Stimulated activated CD4-positive, alpha-beta T cell treated with anti-CD3 and anti-CD28 coated beads, Interleukin-15, amount 100 ng/mL, for 48 hours (primary cell): ENCODE results near the gene SLC23A2.
"Not testable (repeated sequence)": the region's sequence is repeated elsewhere in the genome, so short reads cannot be mapped to it uniquely, and the experiment has no call there.

Experiments
- DNase-seq, 2 donors: peaks; one replicate each; pipeline ENCODE4 v3.0.0-alpha.2; 2020; ENCODE audit warnings: low read depth in 2 of 2

SLC23A2 gene

DNA sequence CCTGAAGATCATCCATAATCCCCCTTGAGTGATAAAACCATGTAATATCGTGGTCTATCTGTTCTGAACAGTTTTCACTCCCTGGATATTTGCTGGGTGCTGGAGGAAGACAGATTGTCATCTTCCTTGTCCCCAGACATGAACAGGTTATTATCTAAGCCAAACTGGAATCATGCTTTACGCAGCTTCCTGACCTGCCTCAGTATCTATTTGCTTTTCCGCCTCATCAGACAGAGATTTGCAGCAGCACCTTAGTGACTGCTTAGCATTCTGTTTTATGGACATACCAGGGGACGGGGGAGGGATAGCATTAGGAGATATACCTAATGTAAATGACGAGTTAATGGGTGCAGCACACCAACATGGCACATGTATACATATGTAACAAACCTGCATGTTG, 124.6 kb downstream of the SLC23A2 start:
- DNase-seq = no peak

- DNase-seq = no peak
Measured at GRCh38 chr20:4876301-4876700, 125.0 kb downstream of the SLC23A2 start.

- no peak for DNase-seq
Measured at GRCh38 chr20:4875578-4876067, 125.7 kb downstream of the SLC23A2 start.

GRCh38 chr20:4873396-4873795, 127.9 kb downstream of the SLC23A2 start:
- DNase-seq = no peak

- no peak for DNase-seq
Measured at GRCh38 chr20:4871486-4871885, 129.8 kb downstream of the SLC23A2 start.

DNA sequence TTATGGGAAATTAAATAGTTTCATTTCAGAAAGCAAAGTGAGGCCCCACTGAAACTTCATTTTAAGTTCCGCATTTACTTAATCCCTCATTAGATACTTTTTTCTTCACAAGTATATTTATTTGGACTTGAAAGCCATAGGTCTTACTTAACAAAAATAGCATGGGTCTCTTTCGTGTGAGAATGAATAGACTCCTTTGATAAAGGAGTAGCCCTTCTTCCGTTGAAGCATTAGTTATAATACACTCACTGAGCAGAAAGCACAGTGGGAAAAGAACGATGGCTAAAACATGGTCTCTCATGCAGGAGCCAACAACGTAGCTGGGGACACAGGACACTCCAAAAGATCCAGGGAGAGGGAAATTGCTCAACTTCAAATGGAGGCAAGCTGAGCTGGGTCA, 130.4 kb downstream of the SLC23A2 start:
- no peak for DNase-seq

- DNase-seq = no peak
Measured at GRCh38 chr20:4869290-4870193, 131.8 kb downstream of the SLC23A2 start.

DNA sequence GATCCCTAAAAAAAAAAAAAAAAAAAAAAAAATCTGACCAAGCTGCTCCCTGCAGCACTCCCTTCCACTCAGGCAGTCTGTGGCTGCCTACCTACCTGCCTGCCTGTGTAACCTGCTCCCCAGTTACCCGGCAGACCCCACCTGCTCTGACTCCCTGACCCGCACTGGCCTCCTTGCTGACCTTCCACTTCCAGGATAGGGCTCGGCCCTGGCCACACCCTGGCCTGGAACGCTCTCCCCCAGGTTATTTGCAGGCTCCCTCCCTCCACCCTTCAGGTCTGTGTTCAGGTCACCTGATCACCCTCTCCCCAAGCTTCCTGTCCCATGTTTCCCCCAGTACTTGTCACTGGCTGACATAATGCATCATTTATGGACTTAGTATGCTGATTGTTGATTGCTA, 134.3 kb downstream of the SLC23A2 start:
- DNase-seq = no peak

- DNase-seq = no peak
Measured at GRCh38 chr20:4866429-4866828, 134.9 kb downstream of the SLC23A2 start.

DNA sequence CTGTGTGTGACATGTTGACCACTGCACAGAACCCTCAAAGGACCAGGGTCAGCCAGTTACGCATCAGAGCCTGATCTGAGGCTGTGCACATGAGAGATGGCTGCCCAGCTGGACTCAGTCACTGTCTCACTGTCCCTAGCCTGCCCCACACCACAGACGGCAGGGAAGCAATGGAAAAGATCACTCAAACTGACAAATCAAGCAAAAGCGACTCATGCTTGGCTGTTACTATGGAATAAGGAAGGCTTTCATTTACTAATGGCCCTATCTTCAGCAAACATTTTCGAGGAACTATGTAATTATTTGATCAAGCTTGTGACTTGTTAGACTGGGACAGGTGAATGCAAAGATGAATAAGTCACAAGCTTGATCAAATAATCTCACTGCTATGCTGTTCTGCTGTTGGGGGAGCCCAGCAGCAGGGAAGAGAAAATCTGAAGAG, 137.0 kb downstream of the SLC23A2 start:
- no peak for DNase-seq

GRCh38 chr20:4862661-4863060, 138.6 kb downstream of the SLC23A2 start:
- DNase-seq = no peak

DNA sequence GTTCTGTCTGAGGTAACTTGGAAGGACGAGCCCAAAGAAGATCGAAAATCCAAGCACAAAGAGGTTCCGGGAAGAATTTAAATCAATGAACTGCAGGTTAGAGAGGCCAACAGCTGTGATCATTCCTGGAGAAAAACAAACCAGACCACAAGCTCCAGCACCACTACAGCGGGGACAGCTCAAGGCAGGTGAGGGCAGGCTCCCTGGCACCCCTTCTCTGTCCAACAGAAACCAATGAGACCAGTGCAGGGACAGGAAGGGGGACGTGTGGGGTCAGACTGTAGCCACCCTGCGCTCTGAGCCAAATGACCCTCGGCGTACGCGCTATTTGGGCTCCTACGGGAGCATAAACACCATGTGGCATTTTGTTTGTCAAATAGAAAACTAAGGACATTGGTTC, 139.3 kb downstream of the SLC23A2 start:
- no peak for DNase-seq

DNA sequence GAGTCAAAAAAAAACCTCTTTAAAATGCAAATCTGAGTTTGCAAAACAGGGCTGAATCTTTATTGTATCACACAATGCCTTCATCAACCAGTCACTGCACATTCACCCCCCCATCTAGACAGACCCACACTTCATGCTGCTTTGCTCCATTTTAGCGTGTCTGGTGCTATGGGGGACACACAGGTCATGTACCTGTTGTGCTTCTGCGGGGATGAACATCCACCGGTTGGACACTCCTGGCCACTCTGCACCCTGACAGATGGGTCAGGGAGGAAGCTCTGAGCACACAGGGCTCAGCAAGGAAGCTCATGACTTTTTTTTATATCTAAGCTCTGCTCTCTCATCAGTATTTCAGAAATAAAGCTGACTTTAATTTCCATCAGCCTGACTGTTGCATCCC, 143.3 kb downstream of the SLC23A2 start:
- DNase-seq = no peak

GRCh38 chr20:4856022-4856755, 145.1 kb downstream of the SLC23A2 start:
- no peak for DNase-seq

GRCh38 chr20:4855555-4855954, 145.8 kb downstream of the SLC23A2 start:
- DNase-seq = no peak

GRCh38 chr20:4855097-4855496, 146.2 kb downstream of the SLC23A2 start:
- DNase-seq = no peak

GRCh38 chr20:4854561-4854901, 146.8 kb downstream of the SLC23A2 start:
- no peak for DNase-seq

DNA sequence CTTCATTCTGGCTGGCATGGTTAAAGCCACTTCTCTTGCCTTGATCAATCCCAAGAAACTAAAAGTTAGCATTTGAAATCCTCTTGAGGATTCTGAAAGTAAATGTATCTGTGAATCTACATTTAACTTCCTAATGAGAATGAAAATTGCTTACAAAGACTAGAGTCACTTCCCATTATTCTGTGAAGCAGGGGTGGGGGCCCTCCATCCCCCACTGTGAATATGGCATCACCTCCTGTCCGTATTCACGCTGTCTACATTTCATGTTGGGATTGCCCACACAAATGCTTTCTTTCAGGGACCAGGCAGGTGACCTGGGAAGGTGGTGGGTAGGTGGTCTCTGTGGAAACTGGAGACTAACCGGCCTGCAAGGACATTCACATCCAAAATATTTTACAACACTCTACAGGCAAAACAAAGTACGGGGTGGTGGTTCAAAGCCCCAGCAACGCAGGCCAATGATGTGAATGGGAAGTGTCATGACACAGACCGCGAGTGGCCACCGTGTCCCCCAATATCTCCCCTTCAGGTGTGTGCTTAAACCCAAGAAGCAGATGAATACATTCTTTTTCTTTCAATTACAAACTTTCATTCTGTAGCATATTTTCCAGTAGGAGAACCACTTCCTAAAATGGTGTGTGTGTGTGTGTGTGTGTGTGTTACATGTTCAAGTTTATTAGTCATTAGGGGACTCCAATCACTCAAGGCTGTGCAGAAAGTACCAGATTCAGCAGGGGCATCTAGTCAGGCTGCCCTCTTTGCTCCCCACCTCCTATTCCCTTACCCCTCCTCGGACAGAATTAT, 147.4 kb downstream of the SLC23A2 start:
- DNase-seq = no peak

- no peak for DNase-seq
Measured at GRCh38 chr20:4853004-4853403, 148.3 kb downstream of the SLC23A2 start.

GRCh38 chr20:4850960-4851359, 150.3 kb downstream of the SLC23A2 start:
- no peak for DNase-seq

GRCh38 chr20:4848829-4849228, 152.5 kb downstream of the SLC23A2 start:
- DNase-seq = not testable (repeated sequence)

GRCh38 chr20:4848041-4848440, 153.3 kb downstream of the SLC23A2 start:
- DNase-seq = no peak
